GM19372 (cell line): ENCODE measurements around the gene OR51B5.
"Not testable (repeated sequence)": the region's sequence is repeated elsewhere in the genome, so short reads cannot be mapped to it uniquely, and the experiment has no call there.

Experiments
- ATAC-seq: cut with Tn5 transposase; IDR thresholded peaks from one replicate; pipeline ENCODE4 v1.9.1; 2021; ENCODE audit warnings: mild to moderate bottlenecking, low read depth, moderate library complexity; ENCODE audit not compliant: unreplicated experiment

OR51B5 gene

GRCh38 chr11:5337253-5337652, 6.1 kb downstream of the OR51B5 start:
- ATAC-seq = not testable (repeated sequence)

- ATAC-seq = no peak
Observed at GRCh38 chr11:5336331-5336730, 7.0 kb downstream of the OR51B5 start.

GRCh38 chr11:5335170-5335569, 8.2 kb downstream of the OR51B5 start:
- no peak for ATAC-seq

GRCh38 chr11:5324197-5324596, 19.1 kb downstream of the OR51B5 start, which contains the start of gene OR51B2:
OR51B2 (minus strand) TSS chr11:5324297; CDS start chr11:5324297, 0 bp downstream.
- ATAC-seq = no peak

- no peak for ATAC-seq
Observed at GRCh38 chr11:5317292-5317691, 26.0 kb downstream of the OR51B5 start.

GRCh38 chr11:5313326-5314023, 29.8 kb downstream of the OR51B5 start:
- not testable (repeated sequence) for ATAC-seq

GRCh38 chr11:5310423-5310822, 32.9 kb downstream of the OR51B5 start:
- ATAC-seq = no peak

- ATAC-seq = no peak
Observed at GRCh38 chr11:5307256-5308019, 35.9 kb downstream of the OR51B5 start.

- no peak for ATAC-seq
Observed at GRCh38 chr11:5304046-5304445, 39.3 kb downstream of the OR51B5 start.

- ATAC-seq = no peak
Observed at GRCh38 chr11:5303626-5304025, 39.7 kb downstream of the OR51B5 start.

GRCh38 chr11:5301846-5302245, 41.5 kb downstream of the OR51B5 start, which contains the start of gene OR51B4:
OR51B4 (minus strand) TSS chr11:5301946; CDS start chr11:5301946, 0 bp downstream.
- ATAC-seq = no peak

- no peak for ATAC-seq
Observed at GRCh38 chr11:5300251-5300650, 43.1 kb downstream of the OR51B5 start.

- no peak for ATAC-seq
Observed at GRCh38 chr11:5298451-5298850, 44.9 kb downstream of the OR51B5 start.

- ATAC-seq = no peak
Observed at GRCh38 chr11:5297721-5298323, 45.5 kb downstream of the OR51B5 start.

- ATAC-seq = not testable (repeated sequence)
Observed at GRCh38 chr11:5294342-5294995, 48.9 kb downstream of the OR51B5 start.

- ATAC-seq = no peak
Observed at GRCh38 chr11:5293028-5293427, 50.3 kb downstream of the OR51B5 start.
